ENCODE results near the gene RTP2.

The RTP2 gene

DNA sequence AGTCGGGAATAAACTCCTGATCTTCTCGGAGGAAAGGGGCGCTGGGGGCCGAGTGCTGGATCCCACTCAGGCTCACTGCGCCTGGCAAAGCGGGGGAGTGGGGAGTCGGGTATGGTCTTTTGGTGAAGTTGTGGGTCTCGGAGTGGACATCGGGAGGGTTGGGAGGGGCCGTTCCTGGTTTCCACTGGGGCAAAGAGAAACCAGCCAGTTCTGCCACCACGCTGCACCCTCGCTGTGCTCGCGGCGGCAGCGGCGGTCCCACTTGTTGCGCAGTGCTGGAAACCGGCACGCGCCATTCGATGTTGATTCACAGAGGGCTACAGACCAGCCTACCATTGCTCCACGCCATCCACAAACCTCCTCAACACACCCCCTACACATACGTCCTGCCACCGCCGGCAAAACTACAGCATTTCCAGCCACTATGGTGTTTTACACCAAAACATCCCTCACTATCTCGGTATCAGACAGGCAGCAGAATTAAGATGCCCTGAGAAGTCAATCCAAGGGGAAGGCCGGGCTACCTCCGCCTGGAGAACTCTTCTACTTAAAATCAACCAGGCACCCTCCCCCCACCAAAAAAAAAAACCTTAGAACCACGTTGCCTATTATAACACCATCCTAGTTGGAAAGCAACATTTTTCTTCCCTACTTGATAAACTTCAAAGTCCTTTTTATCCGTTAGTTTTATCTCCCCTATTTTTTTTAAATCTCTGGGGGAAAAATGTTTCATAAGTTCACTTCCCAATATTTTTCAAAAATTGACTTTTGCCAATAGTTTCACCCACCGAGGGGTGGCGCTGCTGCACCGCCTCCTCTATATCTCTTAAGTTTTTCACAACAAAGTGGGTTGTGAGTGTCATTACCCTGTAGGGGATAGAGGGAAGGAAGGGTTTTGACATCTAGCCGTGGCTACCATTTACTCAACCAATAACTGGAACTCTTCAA, 39.3 kb upstream of the RTP2 start:
- H3K27me3 Mint-ChIP-seq = no peaks in the 10 kb centered on the region
- H3K9me3 Mint-ChIP-seq = no peaks in the 10 kb centered on the region
- ATAC-seq (replicated peaks) (peak; percentile 19 to 32), DNase-seq (peak; percentile 53)
- peaks cover 9% of the 10 kb centered on the region in 2 donors for H3K36me3 Mint-ChIP-seq
- peaks cover 42 to 58% of the 10 kb centered on the region in 2 donors for H3K4me1 Mint-ChIP-seq
- H3K27ac Mint-ChIP-seq = peak overlapping the region; percentile 94
- peak overlapping the region; percentile 88 to 95 for H3K4me3 Mint-ChIP-seq

DNA sequence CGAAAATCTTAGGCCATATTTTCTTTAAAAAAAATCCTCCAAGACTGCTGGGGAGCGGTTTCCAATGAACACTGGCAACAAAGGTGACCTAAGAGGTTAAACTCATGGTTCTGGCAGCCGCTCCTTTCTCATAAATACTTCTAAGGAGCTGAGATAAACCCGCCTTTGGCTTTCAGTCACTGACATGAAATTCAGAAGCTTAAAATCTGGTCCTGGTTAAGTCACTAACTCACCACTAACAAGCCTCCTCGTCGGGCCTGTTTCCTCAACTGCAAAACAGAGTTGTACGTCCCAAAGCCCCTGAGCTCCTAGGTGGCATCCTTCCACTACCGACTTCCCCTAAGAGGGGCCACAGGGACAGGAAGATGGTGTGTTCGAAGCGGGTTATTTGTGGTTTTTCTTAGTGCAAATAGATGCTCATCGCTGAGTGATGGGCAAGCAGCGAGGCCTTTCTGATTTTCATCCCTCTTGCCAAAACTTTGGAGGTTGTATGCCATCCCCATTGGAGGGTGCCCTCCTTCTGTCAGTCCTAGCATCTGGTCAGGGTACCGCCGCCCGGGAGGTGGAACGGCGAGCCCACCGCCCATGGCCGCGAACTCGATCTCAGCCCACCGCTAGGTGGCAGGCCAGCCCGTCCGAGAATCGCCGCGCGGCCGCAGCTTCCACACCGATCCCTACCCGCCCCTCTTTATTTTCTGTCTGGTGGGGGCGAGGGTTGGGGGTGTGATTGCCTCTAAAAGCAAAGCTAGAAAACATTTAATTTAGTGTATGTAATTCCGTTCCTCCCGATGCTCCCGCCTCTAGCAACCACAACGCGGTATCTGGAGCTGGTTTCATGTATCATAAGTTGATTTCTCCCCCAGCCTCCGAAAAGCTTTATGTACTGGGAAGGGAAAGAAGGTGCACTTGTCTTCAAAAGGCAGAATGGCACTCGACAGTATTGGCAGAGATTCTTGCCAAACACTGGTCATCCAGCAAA, 38.4 kb upstream of the RTP2 start:
- ATAC-seq (replicated peaks) (peak in 1 of 2 donors; percentile 10), DNase-seq (peak; percentile 58)
- H3K4me3 Mint-ChIP-seq = peak overlapping the region; percentile 88 to 95
- peaks cover 48 to 59% of the 10 kb centered on the region in 2 donors for H3K4me1 Mint-ChIP-seq
- H3K36me3 Mint-ChIP-seq = peaks cover 6 to 13% of the 10 kb centered on the region in 2 donors
- peak overlapping the region; percentile 94 for H3K27ac Mint-ChIP-seq
- no peaks in the 10 kb centered on the region for H3K9me3 Mint-ChIP-seq
- no peaks in the 10 kb centered on the region for H3K27me3 Mint-ChIP-seq

DNA sequence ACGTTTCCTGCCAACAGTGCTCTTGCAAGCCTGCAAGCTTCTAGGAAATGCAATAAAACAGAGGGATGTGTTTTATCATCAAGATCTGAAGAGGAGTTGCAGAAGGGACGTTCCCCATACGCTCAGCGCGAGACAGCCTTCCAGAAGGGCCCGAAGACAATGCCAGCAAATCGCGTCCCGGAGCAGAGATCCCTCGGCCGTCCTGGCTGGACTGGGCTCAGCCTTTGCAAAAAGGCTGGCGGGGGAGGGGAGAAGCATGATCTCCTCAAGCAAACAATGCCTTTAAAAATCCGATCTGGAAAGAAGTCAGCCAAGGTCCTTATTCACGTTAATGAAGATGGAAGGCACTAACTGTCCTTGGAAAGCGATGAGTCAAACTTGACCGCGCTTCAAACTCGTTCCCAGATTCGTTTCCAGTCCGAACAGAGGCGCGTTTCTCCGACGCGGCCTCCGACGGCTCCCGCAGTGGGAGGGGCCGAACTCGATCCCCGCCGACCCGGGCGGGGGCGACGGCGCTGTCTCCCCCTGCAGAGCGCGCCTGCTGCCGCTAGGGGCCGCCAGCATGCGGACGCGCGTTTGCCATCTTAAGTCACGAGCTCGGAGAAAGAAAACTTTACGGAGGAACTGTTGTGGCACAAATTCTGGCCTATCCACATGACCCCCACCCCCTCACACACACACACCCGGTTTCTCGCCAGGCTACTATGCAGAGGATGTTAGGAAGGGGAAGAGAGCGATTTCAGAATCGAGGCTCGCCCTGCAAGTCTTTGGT, 37.4 kb upstream of the RTP2 start:
- H3K4me3 Mint-ChIP-seq = peak overlapping the region; percentile 88 to 95
- H3K27me3 Mint-ChIP-seq = no peaks in the 10 kb centered on the region
- peak overlapping the region; percentile 94 for H3K27ac Mint-ChIP-seq
- peaks cover 46 to 60% of the 10 kb centered on the region in 2 donors for H3K4me1 Mint-ChIP-seq
- ATAC-seq (replicated peaks) = peak; percentile 32 to 49
- peaks cover 5 to 13% of the 10 kb centered on the region in 2 donors for H3K36me3 Mint-ChIP-seq
- DNase-seq = peak; percentile 81
- no peaks in the 10 kb centered on the region for H3K9me3 Mint-ChIP-seq

DNA sequence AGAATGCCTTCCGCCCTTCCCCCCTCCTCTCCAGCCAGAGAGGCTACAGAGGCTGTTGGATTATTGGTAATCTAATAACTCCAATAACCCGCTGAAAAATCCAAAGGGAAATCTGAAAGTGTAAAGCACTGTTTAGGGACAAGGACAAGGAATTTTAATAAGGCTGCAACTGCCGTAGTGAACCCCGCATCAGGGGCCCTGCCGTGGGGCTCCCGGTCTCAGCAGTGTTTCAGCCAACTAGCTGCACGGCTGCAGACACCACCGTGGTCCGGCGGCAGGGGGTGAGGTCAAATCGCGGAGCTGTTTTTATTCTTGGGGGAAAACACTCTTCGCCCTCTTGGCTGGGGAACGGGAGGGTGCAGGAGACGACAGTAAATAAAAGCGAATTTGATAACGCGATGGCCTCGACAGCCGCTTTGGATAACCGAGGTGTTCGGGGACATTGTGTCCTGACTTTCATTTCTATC, 36.8 kb upstream of the RTP2 start:
- DNase-seq = no peak
- H3K27me3 Mint-ChIP-seq = no peaks in the 10 kb centered on the region

DNA sequence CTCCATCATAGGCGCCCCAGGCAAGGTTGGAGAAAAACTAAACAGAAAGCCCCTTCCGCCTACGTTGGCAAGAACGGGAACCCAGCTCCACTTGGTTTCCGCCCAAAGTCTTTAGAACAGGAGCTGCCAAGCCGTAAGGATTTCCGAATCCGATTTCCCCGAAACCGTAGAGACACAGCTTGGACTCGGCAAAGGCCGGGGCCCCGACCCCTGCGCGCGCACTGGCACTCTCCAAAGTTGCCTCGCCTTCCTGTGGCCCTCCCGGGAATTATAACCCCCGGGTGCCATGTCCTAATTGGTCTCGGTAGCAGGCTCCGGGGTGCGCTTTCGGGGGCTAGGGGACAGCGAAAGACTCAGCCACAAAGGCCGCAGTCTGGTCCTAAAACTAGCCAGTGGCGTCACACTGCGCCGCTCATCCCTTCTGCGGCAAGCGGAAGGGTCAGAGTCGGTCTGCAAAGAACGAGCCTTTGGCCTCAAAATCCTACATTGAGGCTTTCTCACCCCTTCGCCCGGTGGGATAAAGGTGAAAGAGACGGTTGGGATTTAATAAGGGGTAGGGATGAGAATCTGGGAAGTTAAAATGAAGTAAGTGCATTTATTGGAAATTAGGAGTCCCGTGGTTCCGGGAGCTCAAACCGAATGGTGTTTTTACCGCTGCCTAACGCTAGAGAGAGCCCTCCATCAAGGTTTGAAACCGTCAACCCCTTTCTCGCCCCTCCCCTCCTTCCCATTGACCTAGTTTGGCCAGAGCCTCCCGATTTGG, 36.2 kb upstream of the RTP2 start:
- H3K27me3 Mint-ChIP-seq = no peaks in the 10 kb centered on the region
- peaks cover 6 to 12% of the 10 kb centered on the region in 2 donors for H3K36me3 Mint-ChIP-seq
- ATAC-seq (replicated peaks) (peak; percentile 27 to 42), DNase-seq (peak; percentile 58)
- peak overlapping the region; percentile 88 to 95 for H3K4me3 Mint-ChIP-seq
- peak overlapping the region; percentile 94 for H3K27ac Mint-ChIP-seq
- H3K9me3 Mint-ChIP-seq = no peaks in the 10 kb centered on the region
- H3K4me1 Mint-ChIP-seq = peaks cover 38 to 60% of the 10 kb centered on the region in 2 donors

More for the DNA sequence above, 36.8 kb upstream of the RTP2 start:
- Mint-ChIP-seq H3K36me3 (peaks cover 9 to 12% of the 10 kb centered on the region in 2 donors), H3K4me3 (peak overlapping the region; percentile 88 to 95), H3K27ac (peak overlapping the region; percentile 94), H3K4me1 (peaks cover 41 to 60% of the 10 kb centered on the region in 2 donors), H3K9me3 (no peaks in the 10 kb centered on the region)
- ATAC-seq (replicated peaks) = peak in 1 of 2 donors; percentile 2

DNA sequence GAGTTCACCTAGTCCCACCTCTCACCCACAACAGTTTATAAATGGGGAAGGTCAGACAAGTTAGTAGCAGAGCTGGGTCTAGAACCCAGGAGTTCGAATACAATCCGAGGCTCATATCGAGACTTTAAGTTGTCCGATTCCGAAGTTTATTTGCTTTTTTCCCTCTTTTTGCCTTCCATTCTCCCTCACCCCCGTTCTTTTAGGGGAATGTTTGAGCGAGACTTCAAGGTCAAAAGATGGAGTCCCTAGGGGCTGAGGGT, 35.6 kb upstream of the RTP2 start:
- H3K9me3 Mint-ChIP-seq = no peaks in the 10 kb centered on the region
- peak overlapping the region; percentile 94 for H3K27ac Mint-ChIP-seq
- H3K4me3 Mint-ChIP-seq = peak overlapping the region; percentile 88 to 95
- peaks cover 9 to 16% of the 10 kb centered on the region in 2 donors for H3K36me3 Mint-ChIP-seq
- H3K27me3 Mint-ChIP-seq = no peaks in the 10 kb centered on the region
- no peak for DNase-seq
- H3K4me1 Mint-ChIP-seq = peaks cover 37 to 60% of the 10 kb centered on the region in 2 donors
- ATAC-seq (replicated peaks) = no peak

DNA sequence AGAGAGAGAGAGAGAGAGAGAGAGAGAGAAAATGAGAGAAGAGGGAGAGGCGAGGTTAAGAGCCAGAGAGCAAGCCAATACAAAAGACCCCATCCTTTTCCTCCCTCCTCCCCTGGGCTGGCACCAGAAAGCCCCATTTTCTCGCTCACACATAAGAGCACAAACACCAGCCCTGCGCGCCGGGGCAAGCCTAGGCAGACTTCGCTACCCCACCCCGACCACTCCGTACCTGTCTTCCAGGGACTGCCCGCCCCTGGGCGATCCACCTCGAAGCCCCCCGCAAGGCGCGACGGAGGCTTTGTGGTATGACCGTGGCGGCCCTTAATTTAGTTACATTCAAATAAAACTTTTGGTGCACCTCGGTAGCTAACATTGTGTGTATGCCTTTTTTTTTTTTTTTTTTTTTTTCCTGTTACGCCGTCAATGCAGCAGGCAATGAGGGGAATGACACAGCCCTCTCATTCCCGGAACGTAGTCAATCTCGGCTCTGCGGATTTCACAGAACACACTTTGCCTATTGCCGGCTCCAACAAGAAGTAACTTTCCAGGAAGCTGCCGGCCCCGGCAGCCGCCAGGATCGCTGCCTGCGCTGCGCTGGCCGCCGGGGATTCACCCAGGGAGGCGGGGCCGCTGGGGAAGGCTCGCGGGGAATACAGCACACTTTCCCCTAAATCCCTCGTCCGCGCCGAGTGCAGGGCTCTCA, 35.2 kb upstream of the RTP2 start:
- ATAC-seq (replicated peaks) (peak in 1 of 2 donors; percentile 11), DNase-seq (peak; percentile 41)
- Mint-ChIP-seq H3K9me3 (no peaks in the 10 kb centered on the region), H3K4me3 (peak overlapping the region; percentile 88 to 95), H3K27ac (peak overlapping the region; percentile 94), H3K36me3 (peaks cover 9 to 16% of the 10 kb centered on the region in 2 donors), H3K4me1 (peaks cover 36 to 60% of the 10 kb centered on the region in 2 donors), H3K27me3 (no peaks in the 10 kb centered on the region)

DNA sequence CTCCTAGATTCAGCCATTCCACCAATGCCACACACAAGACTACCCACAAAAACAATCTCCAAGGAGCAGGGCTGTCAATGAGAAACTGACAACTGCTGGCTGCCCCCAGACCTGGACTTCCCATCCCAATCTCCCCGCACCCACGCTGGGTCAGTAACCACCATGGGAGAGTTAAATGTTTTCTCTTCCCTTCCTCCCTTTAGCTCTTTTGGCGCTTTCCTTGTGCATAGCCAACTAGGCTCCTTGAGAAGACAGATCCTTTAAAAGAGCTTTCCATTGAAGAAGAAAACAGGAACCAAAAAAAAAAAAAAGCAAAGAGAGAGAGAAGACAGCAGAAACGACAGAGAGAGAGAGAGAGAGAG, 34.6 kb upstream of the RTP2 start:
- Mint-ChIP-seq H3K27ac (peak overlapping the region; percentile 4), H3K9me3 (no peaks in the 10 kb centered on the region), H3K36me3 (peaks cover 9 to 16% of the 10 kb centered on the region in 2 donors), H3K27me3 (no peaks in the 10 kb centered on the region), H3K4me3 (peak overlapping the region; percentile 88 to 95), H3K4me1 (peaks cover 35 to 57% of the 10 kb centered on the region in 2 donors)
- no peak for DNase-seq
- no peak for ATAC-seq (replicated peaks)

DNA sequence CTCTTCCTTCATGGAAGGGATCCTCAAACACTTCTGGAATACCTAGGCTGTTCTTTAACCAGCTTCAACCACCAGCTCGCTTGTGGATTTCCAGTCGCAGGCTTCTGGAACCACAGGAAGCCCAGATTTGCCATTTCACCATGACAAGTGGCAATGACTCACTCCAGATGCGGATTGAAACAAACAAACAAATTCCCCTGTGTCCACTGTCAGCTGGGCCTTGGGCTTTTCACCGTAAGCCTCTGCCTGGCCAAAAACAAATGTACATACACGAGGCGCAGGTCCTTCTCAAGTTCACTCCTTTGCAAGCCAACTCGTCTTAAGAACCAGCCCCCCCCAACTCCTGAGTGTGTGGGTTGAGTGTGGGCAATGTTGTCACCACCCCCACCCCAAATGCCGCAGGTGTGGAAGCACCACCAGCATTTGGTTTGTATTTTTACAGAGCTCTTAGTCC, 34.1 kb upstream of the RTP2 start:
- no peak overlapping the region for H3K27ac Mint-ChIP-seq
- ATAC-seq (replicated peaks) (no peak), DNase-seq (no peak)
- peaks cover 34 to 51% of the 10 kb centered on the region in 2 donors for H3K4me1 Mint-ChIP-seq
- no peaks in the 10 kb centered on the region for H3K27me3 Mint-ChIP-seq
- no peaks in the 10 kb centered on the region for H3K9me3 Mint-ChIP-seq
- H3K36me3 Mint-ChIP-seq = peaks cover 15 to 20% of the 10 kb centered on the region in 2 donors
- peak overlapping the region in 1 of 2 donors; percentile 95 for H3K4me3 Mint-ChIP-seq

DNA sequence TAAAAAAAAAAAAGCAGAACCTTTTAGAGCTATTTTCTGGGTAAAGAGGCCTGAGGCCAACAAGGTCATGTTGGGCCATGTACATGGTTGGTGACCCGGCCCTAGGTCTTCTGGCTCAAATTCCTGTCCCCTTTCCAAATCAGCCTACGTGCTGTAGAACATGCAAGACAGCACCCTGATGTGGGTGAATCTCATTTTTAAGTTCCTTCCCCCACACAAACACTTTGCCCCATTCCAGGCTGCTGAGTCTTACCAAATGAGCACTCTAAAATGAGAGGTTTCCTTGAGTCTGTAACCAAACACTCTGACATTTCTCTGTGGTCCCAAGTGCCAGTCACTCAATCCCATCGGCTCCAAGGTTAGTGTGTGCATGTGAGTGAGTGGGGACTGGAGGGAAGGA, 33.5 kb upstream of the RTP2 start:
- Mint-ChIP-seq H3K4me3 (no peak overlapping the region), H3K27me3 (no peaks in the 10 kb centered on the region), H3K36me3 (peaks cover 19 to 21% of the 10 kb centered on the region in 2 donors), H3K9me3 (no peaks in the 10 kb centered on the region), H3K27ac (peak overlapping the region; percentile 47), H3K4me1 (peaks cover 30 to 45% of the 10 kb centered on the region in 2 donors)
- DNase-seq (no peak), ATAC-seq (replicated peaks) (no peak)

DNA sequence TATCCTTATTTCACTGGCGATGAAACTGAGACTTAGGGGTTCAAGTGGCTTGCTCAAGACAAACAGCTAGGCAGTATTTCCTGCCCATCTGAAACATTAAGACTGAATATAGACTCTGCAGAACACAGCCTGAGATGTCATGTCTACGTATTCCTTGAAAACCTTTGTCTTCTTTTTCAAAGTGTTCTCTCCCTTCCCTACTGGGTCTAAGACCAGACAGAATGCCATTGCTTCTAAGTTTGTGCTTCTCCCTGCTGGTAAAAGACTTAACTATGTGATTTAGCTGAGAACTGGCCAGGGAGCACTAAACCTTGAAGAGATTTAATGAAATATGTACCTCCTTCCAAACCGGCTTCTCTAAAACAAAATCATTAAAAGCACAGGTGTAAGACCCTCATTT, 33.0 kb upstream of the RTP2 start:
- Mint-ChIP-seq H3K4me1 (peaks cover 26 to 41% of the 10 kb centered on the region in 2 donors), H3K27ac (peak overlapping the region; percentile 47), H3K4me3 (no peak overlapping the region), H3K36me3 (peaks cover 21 to 24% of the 10 kb centered on the region in 2 donors), H3K27me3 (no peaks in the 10 kb centered on the region), H3K9me3 (no peaks in the 10 kb centered on the region)
- DNase-seq (no peak), ATAC-seq (replicated peaks) (no peak)

DNA sequence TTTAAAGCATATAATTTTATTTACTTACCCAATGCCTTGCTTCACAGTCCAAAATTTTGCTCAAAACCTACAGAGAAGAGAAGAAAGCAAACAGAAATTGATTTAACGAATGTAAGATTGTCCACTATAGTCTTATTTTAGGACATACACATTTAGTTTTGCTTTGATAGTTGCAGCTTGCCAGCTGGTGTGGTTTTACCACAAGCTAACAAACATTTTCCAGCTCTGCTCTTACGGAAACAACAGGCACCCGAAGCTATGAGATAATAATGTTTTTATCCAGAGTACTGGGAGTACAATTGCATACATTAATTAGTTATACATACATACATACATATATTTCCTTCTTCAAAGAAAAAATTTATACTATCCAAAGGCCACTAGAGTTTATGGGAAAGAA, 32.5 kb upstream of the RTP2 start:
- Mint-ChIP-seq H3K27ac (no peak overlapping the region), H3K27me3 (no peaks in the 10 kb centered on the region), H3K4me3 (no peak overlapping the region), H3K9me3 (no peaks in the 10 kb centered on the region), H3K36me3 (peaks cover 24 to 28% of the 10 kb centered on the region in 2 donors), H3K4me1 (peaks cover 23 to 35% of the 10 kb centered on the region in 2 donors)
- ATAC-seq (replicated peaks) (no peak), DNase-seq (no peak)
